ENCODE data around the gene FBXO28. TPM values are rescaled to one million over a fixed set of nuclear protein-coding genes. Genes with fewer than 3 reads are reported as not detected.

Gene FBXO28
- total RNA-seq, 1 experiment from 2014 or later: 64.1 TPM

- DNase-seq (ENCODE audit: extremely low read depth, low read depth): no peak
These were observed 35.8 kb downstream of the FBXO28 start for GRCh38 chr1:224149709-224150108.

- no peak for DNase-seq (ENCODE audit: extremely low read depth, low read depth)
These were observed 37.2 kb downstream of the FBXO28 start for GRCh38 chr1:224151117-224151516.

- no peak for DNase-seq (ENCODE audit: extremely low read depth, low read depth)
These were observed 43.4 kb downstream of the FBXO28 start for GRCh38 chr1:224157316-224157715.

- no peak for DNase-seq (ENCODE audit: extremely low read depth, low read depth)
These were observed 45.6 kb downstream of the FBXO28 start for GRCh38 chr1:224159541-224159940.

- no peak for DNase-seq (ENCODE audit: extremely low read depth, low read depth)
These were observed 46.3 kb downstream of the FBXO28 start for GRCh38 chr1:224160171-224160682.

- DNase-seq (ENCODE audit: extremely low read depth, low read depth): no peak
These were observed 48.9 kb downstream of the FBXO28 start for GRCh38 chr1:224162768-224163167.

- no peak for DNase-seq (ENCODE audit: extremely low read depth, low read depth)
These were observed 49.4 kb downstream of the FBXO28 start for GRCh38 chr1:224163311-224163710.

GRCh38 chr1:224168859-224169380 is 55.0 kb downstream of the FBXO28 start:
- no peak for DNase-seq (ENCODE audit: extremely low read depth, low read depth)

- no peak for DNase-seq (ENCODE audit: extremely low read depth, low read depth)
These were observed 55.9 kb downstream of the FBXO28 start for GRCh38 chr1:224169718-224170270.

GRCh38 chr1:224170343-224170742 is 56.4 kb downstream of the FBXO28 start:
- DNase-seq (ENCODE audit: extremely low read depth, low read depth): no peak

GRCh38 chr1:224170748-224171478 is 57.0 kb downstream of the FBXO28 start:
- peak; percentile 16 for DNase-seq (ENCODE audit: extremely low read depth, low read depth)

- DNase-seq (ENCODE audit: extremely low read depth, low read depth): no peak
These were observed 58.3 kb downstream of the FBXO28 start for GRCh38 chr1:224172229-224172628.

GRCh38 chr1:224173523-224173922 is 59.6 kb downstream of the FBXO28 start:
- no peak for DNase-seq (ENCODE audit: extremely low read depth, low read depth)

- DNase-seq (ENCODE audit: extremely low read depth, low read depth): no peak
These were observed 61.7 kb downstream of the FBXO28 start for GRCh38 chr1:224175617-224176016.

GRCh38 chr1:224177356-224177999 is 63.6 kb downstream of the FBXO28 start:
- DNase-seq (ENCODE audit: extremely low read depth, low read depth): no peak

GRCh38 chr1:224178894-224179293 is 65.0 kb downstream of the FBXO28 start:
- DNase-seq (ENCODE audit: extremely low read depth, low read depth): no peak

- DNase-seq (ENCODE audit: extremely low read depth, low read depth): no peak
These were observed 67.0 kb downstream of the FBXO28 start for GRCh38 chr1:224180783-224181452.

GRCh38 chr1:224181453-224181810 is 67.5 kb downstream of the FBXO28 start:
- no peak for DNase-seq (ENCODE audit: extremely low read depth, low read depth)

- no peak for DNase-seq (ENCODE audit: extremely low read depth, low read depth)
These were observed 68.3 kb downstream of the FBXO28 start for GRCh38 chr1:224182057-224182865.

GRCh38 chr1:224182866-224183590 is 69.1 kb downstream of the FBXO28 start, which contains the start of gene DEGS1:
Gene DEGS1, plus strand, starts transcription at chr1:224183240. Its CDS starts 97 bp downstream, at chr1:224183337.
- DNase-seq (ENCODE audit: extremely low read depth, low read depth): peak; percentile 79
